ENCODE results near the gene CDKL5.

The CDKL5 gene

DNA sequence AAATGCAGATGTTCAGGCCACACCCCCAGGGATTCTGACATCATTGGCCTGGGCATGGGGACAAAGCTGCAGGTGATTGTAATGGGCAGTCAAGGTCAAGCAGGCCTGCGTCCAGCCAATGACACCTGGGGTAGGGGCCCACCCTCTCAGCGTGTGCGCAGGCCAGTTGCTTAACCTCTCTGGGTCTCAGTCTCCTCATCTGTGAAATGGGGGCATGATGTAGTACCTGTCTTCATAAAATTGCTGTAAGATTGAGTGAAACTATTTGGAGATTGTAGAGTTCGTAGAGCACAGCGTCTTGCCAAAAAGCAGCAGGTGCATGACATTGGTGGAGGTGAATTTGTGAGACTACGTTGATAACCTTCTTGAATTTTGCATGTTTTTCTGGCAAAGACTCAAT lies 225.3 kb downstream of the CDKL5 start:
- DNase-seq = no peak

GRCh38 chrX:18652636-18653035 lies 227.2 kb downstream of the CDKL5 start:
- DNase-seq = no peak

DNA sequence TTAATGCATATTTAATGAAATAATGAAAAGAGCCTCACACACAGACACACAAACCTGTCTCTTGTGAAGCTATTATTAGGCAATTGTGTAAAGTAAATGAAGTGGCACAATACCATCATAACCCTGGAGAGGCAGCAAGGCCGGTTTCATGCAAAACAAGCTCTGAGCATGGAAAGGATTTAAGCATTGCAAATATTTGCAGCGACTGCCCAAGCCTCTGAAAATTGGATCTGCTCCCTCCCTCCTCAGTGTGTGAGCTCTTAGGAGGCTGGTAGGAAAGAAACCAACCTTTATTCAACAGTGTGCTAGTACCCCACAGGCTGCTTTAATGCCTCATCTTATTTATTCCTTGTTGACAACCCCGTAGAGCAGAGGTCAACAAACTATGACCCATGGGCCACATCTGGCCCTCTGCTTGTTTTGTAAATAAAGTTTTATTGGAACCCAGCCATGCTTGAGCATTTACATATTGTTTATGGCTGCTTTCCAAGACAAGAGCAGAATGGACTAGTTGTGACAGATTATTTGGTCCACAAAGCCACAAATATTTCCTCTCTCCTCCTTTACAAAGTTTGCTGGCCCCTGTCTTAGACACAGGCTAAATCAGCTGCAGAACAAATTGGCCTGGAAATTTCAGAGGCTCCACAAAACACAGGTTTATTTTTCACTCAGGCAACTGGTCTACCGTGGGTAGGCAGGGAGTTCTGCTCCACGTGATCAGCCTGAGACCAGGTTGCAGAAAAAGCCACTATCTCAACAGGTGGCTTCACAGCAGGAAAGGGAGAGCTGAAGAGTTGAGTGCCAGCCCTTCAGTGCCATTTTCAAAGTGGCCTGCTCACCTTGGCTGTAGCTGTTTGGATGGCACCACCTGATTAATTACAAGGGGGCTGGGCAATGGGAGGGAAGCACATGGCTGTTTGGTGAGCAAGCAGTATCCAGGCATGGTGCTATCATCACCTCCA lies 229.7 kb downstream of the CDKL5 start:
- no peak for DNase-seq

- DNase-seq = no peak
Measured at GRCh38 chrX:18661273-18661672, 235.9 kb downstream of the CDKL5 start.

- no peak for DNase-seq
Measured at GRCh38 chrX:18664947-18665346, 239.5 kb downstream of the CDKL5 start.

- no peak for DNase-seq
Measured at GRCh38 chrX:18666614-18667013, 241.2 kb downstream of the CDKL5 start.

DNA sequence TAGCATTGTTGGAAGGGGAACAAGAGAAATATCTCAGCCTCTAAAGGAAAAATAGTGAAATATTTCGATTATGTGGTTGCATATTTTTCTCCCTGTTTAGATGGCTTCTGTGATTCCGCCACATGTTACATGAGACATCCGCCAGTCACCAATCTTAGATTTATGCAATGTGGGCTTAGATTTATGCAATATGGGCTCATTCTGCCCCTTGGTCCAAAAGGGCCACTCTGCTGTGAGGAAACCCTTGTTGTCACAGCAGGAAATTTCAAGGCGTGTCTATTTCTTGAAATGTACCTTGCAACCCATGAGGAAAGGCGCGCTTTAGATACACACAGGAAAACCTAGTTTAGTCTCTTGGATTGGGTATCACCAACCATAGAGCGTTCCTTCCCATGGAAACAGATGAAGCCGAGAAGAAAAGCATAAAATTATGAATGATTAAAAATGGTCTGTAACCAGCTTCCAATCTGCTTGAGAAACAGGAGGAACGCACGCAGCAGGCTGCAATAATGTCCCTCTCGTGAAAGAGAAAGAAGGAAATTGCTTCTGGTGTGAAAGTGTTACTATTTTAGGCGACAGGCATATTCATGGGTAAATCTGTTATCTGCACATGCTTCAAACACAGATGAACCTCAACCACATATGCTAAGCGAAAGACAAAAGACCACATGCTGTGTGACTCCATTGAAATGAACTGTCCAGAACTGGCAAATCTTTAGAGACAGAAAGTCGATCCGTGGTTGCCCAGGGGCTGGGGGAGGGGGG lies 242.8 kb downstream of the CDKL5 start:
- no peak for DNase-seq

DNA sequence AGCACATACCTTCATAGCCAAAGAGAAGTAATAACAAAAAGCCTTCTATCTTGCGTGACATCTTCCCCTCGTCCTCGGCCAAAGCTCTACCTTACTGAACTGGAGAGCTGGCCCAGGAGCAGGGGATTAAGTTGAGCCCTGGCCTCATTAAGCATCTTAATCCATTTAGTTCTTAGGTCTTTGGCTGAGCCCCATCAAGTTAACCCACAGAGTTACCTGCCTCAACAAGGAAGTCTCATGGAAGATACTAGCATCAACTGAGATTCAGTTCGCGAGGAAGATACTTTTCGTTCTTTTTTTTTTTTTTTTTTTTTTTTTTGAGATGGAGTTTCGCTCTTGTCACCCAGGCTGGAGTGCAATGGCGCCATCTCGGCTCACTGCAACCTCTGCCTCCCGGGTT lies 246.6 kb downstream of the CDKL5 start, which contains the start of gene RS1:
RS1 (minus strand) TSS at position 101 of the 400 bp plus-strand sequence; CDS start at position 61, 40 bp downstream.
- no peak for DNase-seq

DNA sequence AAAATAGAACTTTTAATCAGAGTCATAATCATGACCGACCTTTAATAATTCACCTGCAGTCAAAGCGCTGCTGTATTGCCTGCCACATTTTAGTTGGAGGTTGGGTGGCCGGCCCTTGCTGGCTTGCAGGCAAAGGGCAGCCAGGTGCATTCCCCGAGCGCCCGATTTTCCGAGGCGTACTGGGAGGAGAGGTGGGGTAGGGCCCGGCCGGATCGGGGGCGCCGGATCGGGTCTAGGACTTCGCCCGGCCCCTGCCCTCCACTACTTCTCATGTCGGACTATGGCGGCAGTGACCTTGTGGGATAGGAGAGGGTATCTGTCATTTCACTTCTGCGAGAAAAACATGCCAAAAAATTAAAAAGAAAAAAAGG lies 249.0 kb downstream of the CDKL5 start:
- peak; percentile 35 for DNase-seq

GRCh38 chrX:18674788-18675735 lies 249.7 kb downstream of the CDKL5 start:
- peak; percentile 83 for DNase-seq

- no peak for DNase-seq
Measured at GRCh38 chrX:18676050-18676449, 250.6 kb downstream of the CDKL5 start.

GRCh38 chrX:18676470-18676869 lies 251.1 kb downstream of the CDKL5 start:
- no peak for DNase-seq

DNA sequence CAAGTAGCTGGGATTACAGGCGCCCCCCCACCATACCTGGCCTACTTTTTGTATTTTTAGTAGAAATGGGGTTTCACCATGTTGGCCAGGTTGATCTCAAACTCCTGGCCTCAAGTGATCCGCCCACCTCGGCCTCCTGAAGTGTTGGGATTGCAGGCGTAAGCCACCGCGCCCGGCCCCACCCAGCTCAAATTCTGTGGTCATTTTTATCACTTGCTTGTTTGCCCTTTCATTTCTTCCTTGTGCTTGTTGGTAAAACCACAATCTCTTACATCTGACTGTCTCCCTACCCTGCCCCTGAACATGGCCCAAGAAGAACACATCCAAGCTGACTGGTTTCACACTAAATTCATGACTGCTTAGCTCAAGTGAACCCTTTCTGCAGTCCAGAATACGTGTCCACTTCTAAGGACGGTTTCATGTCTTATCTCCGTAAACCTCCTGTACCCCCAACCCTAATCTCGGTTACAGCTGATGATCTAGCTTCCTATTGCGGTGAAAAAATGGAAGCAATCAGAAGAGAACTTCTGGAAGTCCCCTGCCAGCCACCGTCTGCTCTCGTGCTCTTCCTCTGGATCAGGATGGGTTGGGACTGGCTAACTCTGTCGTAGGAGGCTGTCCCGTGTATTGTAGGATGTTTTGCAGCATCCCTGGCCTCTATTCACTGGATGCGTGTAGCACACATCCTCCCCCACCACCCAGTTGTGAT lies 251.9 kb downstream of the CDKL5 start:
- no peak for DNase-seq

DNA sequence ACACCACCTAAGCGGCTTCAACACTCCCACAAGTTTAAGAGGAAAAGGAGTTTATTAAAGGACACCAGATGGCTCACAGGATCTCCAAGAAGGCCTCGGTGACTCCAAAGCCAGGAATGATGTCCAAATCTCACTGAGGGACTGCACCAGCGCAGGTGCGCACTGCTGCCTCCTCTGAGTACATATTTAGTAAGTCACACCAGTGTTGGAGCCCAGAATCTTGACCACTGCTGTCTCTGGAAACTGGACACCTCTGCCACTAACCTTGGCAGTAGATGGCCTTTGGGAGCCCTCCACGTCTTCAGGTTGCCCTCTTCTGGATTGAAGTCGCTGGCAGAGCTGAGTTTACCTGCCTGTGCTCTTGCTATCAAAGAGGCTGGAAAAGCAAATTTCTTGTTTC lies 256.6 kb downstream of the CDKL5 start:
- no peak for DNase-seq

GRCh38 chrX:18682979-18683387 lies 257.6 kb downstream of the CDKL5 start:
- no peak for DNase-seq

GRCh38 chrX:18687856-18688495 lies 262.6 kb downstream of the CDKL5 start:
- no peak for DNase-seq

DNA sequence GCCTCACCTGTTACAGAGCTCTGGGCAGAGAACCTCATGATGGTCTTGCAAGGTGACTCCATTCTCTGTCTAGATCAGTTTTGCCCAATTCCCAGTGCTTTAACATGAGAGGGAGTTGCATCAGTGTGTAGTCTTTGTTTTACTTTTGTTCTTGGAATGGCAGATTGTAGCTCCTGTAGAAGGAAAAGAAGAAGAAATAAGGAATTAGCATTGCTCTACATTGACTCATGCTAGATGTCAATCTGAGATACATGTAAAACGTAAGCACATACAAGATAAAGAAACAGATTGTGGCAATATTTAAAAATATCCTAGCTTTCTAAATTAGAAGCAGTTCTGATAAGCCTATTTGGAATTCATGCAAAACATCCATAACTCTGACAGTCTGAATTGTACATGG lies 266.0 kb downstream of the CDKL5 start:
- no peak for DNase-seq

- no peak for DNase-seq
Measured at GRCh38 chrX:18692541-18692940, 267.1 kb downstream of the CDKL5 start.

GRCh38 chrX:18696653-18697052 lies 271.2 kb downstream of the CDKL5 start:
- DNase-seq = no peak

DNA sequence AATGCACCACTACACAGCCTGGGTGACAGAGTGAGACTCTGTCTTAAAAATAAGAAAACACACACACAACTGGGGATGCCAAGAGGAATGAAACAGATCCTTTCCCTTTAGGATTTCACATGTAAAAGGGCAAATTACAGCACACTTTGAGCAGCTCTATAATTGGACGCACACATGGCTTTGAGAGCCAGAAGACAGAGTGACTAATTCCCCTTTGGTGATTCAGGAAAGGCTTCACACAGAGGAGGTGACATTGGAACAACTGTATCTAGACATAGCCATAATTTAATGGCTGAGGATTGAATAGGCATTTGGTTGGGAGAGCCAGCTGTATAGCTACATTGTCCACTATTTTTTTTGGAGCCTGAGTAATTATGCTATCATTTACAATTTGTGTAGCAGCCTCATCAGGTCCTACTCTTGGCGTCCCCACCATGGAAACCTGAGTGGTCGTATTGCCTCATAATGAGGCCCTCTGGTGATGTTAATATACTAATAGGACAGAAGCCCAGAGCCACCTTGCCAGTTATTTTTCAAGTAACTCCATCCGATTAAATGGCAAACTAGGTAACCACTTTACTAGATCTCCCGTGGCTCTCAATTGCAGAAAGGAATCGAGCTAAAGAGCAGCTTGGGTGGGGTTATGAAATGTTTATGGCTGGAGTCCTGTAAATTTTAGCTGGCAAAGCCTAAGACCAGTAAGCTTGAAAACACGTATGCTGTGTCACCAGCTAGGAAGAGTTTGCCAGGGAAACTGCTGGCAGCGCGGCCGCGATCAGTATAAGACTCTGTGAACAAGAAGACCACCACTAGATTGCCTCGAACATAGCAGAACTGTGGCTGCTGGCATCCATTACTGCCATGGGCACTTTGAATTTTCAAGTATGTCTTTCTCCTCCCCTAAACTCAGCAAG lies 273.6 kb downstream of the CDKL5 start:
- no peak for DNase-seq

Measured in CD4-positive, alpha-beta T cell treated with Interleukin-17A for 4 hours (primary cell).